SHP77 (cell line): ENCODE measurements around the gene AFDN.

Experiments
- DNase-seq, 2 experiments: peaks; one replicate each; lab custom pipeline; 2025; lab: John Stamatoyannopoulos, UW

Gene AFDN

DNA sequence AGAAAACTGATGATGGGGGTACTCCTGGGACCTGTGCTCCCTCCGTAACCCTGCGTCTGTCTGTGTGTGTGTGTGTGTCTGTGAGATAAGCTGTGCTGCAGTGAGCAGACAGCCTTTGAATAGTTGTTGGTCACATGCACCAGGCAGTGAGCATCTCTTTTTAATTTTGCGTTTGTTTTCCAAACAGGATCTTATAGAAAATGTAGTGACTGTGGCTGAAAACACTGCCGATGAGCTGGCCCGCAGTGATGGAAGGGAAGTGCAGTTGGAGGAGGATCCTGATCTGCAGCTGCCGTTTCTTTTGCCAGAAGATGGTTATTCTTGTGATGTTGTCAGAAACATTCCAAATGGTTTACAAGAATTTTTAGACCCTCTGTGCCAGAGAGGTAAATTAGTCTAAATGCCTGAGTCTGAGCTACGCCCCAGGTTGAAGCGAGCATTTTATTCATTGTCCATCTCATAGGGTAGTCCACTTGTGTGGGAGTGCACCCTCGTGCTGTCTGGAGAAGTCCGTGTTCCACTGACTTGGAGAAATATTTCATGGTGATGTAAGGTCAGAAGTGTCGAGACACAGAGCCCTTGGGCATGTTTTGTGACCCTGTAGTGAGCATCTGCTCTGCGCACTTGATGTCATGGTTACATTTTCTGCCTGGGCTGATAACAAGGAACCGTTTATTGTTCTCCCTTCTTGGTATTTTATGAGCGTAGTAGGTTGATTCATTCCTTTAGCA is 92.0 kb downstream of the AFDN start:
- no peak for DNase-seq

DNA sequence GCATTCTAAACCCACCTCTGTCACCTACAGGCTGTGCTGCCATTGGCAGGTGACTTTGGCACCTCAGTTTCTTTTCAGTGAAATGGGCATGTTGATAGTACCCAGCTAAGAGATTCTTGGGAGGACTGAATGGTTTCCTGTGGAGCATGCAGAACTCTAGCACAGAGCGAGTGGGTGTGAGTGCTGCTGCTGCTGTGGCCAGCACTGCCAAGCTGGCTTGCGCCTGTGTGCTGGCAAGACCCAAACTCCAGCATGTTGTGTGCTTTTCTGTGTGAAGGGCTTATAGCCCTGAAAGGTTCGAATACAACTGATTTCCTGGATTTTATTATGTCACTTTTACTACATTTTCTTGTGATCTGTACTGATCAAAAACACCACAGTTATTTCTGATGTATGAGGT is 92.6 kb downstream of the AFDN start:
- DNase-seq = no peak

DNA sequence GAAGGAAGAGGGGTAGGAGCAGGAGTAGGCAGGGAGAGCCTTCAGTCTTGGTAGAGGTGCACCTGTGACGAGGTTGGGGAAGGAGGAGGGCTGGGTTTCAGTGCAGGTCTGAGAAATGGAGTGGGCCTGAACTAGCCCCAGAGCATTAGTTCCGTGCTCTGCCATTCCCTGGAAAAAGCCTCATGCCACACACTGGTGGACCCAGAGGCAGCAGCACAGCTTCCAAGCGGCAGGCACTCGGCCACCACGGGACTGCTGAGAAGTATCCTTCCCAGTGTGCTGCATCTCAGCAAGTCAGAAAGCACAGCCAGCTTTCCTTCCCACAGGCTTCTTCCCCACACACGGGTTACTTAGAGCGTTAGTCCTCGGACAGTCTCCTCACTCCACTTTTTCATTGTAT is 93.5 kb downstream of the AFDN start:
- DNase-seq = no peak

DNA sequence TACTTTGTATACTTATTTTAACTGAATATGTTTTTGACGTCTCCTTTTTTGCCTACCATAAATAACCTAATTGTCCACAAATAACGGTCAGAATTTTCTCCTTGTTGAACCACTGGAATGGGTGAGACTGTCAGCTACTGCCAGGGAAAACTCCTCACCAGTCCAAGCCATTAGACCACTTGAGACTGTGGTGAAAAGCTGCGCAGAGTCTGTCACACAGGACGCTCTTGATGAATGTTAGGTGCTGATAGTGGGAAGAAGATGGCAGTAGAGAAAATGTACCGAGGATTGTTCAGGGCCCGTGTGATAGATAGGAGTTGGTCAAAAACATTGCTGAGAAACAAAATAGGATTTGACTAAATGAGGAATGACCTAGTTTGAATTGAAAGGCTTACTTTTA is 95.1 kb downstream of the AFDN start:
- no peak for DNase-seq

DNA sequence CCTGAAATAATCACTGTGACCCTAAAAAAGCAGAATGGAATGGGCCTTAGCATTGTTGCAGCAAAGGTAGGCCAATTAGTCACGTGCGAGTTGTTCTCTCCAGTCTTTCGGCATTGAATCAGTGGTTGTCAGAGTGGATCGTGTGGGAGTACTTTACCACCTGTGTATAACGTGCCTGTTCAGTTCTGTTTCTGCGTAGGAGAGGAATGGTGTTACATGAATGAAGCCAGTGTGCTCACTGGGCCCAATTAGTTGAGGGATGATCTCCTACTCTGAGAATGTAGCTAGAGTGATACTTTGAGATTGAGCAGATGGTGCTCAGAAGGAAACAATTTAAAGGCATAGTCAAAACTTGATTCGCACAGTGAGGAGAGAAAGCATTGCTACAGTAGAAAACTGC is 98.3 kb downstream of the AFDN start:
- no peak for DNase-seq

DNA sequence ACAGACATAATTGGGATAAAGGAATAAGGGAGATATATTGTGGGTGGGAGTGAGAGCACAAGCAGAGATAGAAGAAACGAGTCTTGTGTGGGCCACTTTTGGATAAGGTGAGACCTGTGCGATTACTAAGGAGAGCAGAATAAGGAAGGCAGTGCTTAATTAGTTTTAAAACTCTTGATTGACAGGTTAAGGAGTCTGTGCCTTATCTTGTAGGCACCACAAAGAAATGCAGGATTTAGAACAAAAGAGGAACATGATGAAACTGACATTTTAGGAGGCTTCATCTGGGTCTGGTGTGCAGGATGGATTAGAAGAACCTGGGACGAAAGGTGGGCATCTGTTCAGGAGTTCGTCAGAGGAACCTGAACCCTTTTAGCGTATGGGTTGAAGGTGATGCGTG is 100.5 kb downstream of the AFDN start:
- DNase-seq = no peak

DNA sequence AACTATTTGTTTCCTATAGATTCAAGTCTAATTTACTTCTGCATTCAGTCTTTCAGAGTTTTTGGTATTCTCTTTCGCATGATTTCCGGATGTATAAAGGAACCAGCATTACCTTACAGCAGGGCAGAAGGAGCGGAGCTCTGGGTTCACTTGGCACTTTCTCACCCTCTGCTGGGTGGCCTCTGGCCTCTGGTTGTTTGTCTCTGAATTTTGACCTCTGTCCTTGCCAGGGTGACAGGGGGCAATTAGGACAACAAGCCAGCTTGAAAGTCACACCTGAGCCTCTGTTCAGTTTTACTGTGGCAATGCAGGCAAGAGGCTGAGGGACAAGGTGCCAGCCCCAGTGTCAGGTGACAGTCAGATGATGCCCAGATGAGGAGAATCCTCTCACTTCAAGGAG is 101.4 kb downstream of the AFDN start:
- DNase-seq = no peak

DNA sequence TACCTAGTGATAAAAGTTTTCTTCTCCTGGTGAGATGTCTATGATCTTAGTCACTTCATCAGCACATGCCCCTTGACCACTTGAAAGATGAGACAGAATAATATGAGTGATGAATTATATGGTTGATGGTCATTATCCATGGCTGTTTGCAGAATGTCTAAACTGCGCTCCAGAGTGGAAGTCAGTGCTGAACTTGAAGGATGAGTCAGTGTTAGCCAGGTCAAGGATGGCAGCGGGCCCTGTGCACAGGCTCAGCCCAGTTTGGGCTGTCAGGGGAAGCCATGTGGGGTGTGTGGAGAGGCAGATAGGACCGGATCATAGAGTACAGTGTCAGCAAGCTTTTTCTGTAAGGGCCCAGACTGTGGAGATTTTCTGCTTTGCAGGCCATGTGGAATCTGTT is 103.6 kb downstream of the AFDN start:
- DNase-seq = no peak

DNA sequence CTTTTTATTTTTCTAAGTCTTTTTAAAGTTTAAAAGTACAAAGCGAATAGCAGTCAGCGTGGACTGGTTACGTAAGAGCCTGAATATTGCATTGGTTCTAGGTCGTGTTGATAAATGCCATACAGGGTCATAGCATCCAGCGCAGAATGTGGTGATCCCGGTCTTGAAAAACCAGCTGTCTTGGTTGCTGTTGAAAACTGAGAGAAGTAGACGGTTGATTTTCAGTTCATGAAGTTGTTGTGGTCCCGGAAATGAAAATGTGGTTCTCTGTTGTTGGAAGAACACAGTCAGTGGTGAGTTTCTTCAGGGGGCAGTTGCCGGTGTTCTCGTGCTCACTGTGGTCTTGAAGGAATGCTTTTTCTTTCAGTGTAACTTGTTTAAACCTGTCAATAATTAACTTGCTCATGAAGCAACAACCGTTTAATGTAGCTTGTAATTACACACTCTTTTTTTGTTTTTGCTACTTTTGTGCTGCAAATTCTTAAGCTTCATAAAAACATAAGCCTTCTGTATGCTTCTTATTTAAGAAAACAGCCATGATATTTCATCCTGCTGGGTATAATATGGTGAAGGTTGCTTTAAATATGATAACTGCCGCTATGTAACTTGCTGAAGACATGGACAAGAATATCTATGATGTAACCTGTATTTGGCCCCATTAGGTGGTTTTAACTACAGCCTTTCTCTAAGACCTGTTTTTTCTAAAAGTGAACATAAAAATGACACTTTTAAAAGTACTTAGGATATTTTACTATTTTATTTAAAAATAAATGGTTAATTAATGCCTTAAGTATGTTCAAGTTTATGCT is 106.0 kb downstream of the AFDN start:
- DNase-seq = no peak

DNA sequence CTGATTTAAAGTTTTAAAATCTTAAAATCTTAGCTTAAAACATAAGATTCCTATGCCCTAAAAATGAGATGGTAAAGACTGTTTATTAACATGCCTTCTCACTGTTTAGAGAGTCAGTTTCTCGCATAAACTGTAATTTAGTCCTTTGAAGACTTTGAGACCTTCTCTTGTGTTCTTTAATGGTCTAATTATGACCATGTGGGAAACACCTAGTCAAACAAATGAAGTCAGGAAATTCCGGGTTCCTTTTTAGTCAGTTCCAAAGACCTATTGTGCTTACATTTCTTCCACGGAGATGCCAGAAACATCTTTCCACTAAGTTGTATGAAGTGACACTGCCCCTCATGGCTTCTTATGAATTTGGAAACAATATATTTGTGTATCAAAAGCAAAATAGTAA is 106.6 kb downstream of the AFDN start:
- no peak for DNase-seq

DNA sequence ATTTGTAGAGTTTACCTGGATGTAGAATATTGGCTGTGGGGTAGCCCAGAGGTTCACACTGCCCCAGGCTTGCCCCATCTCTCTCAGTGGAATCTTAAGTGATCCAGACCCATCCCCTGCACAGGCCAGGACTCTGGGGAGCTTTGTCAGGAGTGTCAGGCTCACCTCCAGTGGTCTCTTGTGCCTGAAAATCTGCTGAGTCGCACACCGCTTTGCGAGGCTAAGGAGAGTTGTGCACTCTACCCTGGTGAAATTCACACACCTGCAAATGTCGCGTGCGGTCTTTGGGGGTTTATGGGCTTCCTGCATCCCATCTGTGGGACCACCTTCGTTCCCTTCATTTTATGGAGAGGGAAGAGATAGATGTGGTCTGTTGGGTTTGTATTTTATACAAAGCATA is 107.1 kb downstream of the AFDN start:
- DNase-seq = no peak

DNA sequence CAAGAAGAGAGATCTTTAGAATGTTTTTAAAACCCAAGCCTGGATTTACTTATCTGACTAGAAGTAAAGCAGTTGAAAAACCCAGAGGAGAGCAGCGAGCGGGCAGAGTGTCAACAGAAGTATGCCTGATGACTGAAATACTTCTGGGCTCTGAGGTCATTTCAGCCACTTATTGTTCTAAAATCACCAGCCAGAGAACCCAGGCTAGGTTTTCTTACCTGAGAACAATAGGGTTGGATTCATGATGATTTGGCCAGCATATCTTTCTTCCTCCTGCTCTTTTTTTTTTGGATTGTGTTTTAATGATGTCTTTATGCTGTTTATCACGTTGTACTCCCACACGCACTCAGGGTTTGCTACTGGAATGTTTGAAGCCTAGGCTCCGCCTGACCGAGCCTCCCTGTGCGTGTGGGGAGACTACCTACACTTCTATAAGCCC is 107.7 kb downstream of the AFDN start:
- DNase-seq = no peak

DNA sequence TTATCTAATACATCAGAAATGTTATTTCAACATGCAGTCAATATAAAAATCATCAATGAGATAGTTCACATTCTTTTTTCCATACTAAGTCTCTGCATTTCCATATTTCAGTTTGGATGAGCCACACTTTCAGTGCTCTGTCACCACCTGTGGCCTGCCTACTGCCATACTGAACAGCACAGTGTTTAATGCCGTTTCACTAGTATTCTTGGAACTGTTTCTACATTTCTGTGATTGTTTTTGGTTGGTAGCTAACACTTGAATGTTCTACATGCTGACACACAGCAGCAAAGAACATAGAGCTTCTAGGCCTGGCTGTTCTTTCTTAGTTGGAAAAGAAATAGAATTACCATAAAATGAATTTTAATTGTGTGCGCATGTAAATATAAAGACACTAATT is 109.3 kb downstream of the AFDN start:
- no peak for DNase-seq

DNA sequence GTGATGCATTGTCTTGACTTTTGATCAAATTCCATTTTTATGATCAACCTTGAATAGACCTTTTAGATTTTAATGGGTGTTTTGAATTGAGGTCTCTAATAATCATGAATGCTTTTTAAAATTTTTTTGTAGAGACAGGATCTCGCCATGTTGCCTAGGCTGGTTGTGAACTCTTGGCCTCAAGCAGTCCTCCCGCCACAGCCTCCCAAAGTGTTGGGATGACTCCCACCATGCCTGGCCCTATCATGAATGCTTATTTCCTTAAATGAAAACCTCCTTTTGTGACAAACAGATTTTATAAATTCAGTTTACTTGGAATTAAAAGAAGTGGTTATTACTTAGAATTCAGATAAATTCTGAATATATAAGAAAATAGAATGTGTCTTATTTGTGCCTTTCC is 110.6 kb downstream of the AFDN start:
- no peak for DNase-seq

DNA sequence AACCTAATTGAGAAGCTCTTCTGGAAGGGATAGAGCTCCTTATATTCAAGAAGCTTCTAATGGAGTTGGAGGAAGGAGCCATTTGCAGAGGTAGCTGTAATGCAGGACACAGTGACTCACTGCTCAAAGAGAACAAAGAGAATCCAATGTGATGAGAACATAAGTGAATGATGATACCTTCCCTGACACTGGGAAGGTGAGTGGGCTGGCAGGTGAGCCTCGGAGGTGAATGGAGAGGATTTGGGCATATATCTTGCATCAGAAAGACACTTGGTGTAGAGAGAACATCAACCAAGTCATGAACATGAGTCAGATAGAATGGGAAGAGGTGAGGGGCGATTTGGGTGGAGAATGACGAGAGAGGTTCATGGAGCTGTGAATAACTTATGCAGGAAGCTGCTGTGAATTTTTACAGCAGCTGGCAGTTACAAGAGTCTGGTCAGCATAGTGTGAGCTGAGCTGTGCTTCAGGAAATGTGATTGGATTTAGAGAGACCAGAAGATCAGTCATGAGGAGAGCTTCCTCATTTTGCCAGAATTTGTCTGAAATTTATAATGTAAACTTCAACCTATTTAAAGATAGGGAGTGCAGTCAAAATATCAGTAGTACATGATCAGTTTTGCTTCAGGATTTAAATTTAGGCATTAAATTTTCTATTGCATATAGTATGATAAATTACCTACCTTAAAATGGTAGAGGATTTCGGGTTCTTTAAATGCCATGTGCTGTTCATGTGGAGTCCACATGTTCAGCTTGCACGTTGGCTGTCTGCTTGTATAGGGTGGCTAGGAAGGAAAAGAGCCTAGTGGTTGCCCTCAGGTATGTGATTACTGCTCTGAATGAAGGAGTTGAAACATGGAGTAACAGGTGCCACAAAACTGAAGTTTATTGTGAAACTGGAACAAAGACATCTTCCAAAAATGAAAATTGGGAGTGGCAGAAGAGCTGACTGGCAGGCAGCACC is 111.5 kb downstream of the AFDN start:
- DNase-seq = no peak

DNA sequence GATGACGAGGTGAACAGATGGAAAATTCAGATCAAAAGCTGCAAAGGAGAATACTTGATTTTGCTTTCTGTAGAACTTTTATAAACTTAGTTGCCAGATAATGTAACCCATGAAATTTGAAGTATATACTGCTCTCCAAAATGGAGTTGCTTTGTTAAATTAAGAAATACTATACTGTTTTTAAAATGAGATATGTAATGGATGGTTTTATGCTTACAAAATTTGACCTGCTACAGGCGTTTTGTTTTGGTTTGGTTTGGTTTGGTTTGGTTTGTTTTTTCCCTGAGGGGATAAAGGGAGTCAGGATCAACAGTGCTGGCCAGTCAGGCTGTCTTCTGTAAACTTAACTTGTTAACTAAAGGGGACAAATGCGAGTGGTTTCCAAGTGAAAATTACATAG is 115.1 kb downstream of the AFDN start:
- DNase-seq = no peak

DNA sequence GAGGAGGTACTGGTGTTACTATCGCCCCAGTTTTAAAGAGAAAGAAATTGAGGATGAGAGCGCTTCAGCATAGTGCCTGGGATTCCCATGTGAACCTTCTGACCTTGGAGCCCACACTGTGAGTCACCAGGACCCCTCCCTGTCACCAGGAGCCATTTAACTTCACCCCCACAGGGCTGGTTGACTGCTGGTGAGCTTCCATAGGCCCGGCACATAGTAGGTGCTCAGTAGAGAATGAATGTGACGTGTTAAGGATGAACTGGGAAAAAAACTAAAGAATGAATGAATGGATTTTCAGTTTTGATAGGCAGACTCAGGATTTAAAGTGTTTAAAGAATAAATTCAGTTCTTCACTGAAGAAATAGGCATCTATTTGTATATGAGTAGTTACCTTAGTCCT is 117.4 kb downstream of the AFDN start:
- no peak for DNase-seq

DNA sequence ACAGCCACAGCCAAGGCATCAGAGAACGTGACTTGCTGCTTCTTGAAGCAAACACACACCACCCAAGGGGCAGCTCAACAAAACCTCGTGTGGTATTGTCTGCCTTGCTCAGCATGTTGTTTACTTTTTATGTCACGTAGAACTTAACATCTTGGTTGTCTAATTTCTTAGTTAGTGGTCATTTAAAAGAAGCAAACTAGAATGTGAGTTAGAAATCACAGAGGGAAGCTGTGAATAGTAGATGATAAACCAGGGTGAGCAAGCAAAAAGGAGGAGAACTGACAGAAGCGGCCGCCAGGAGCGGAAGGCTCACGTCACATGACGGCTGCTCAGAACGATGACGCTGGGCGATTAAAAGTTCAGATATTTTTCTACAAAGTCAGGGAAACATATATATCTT is 119.3 kb downstream of the AFDN start:
- DNase-seq = no peak

DNA sequence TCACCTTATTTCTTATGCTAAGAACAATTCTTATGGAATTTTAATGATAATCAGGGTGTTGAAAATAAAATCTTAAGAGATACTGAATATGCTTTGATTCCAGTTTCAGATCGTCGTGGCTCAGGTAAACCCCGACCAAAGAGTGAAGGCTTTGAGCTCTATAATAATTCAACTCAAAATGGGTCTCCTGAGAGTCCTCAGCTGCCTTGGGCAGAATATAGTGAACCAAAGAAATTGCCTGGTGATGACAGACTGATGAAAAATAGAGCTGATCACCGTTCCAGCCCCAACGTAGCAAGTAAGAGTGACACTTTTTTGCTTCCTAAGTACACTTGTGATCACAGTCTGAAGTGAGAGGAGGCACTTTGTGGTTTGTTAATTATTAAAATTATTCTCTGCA is 119.9 kb downstream of the AFDN start:
- DNase-seq = no peak

DNA sequence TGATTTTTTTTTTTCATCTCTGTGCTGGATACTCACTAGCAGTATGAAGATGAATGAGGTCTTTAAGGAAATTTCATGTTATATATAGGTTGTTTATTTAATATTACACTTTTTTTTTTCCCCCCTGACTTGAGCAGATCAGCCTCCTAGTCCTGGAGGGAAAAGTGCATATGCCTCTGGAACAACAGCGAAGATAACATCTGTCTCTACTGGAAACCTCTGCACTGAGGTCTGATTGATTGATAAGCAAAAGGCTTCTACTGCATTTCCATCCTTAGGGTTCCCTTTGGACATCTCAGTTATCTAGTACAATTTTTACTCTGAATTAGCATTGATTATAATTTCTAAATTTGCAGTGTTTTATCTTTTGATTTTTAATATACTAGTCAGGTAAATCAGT is 121.0 kb downstream of the AFDN start:
- DNase-seq = no peak

DNA sequence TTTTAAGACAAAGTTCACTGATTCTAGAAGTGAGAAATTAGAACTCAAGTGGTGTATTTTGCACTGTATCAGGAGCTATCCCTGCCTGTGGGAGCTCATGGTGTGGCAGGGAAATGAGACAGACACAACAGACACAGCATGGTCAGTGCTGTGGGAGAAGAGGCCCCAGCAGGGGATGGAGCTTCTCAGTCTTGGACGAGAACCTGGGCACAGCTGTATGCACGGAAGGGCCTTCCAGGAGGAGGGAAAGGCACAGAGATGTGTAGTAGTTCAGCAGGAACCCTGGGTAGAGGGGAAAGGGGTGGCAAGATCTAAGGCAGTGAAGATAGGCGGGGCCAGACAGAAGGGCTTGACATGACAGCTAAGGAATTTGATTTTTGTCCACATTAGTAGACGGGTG is 122.0 kb downstream of the AFDN start:
- DNase-seq = no peak

DNA sequence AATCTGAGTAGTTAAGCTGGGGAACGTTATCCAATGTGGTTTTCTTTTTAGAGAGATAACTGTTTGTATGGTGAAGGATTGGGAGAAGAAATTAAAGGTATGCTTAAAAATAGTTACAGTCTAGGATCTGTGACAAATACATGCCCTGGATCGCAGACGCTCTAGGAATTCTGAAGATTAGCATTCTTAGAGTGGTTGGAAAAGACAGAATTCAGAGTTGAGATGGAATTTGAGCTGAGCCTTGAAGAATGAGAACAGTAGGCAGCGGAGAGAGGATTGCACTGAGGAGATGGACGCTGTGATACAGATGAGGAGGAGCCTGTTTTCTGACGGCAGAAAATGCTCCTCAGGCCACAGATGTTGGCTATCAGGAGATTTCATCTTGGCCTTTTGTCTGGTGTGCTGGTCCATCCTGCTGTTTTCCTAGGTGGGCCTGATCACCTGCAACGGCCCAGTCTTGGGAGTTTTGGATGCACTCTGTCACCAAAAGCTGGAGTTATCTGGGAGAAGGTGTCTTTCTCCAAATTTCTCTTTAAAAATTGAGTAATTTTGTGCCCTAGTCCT is 122.5 kb downstream of the AFDN start:
- no peak for DNase-seq
